Ovary (tissue), 9 donors: ENCODE measurements around the gene REPS2. TPM values are rescaled to one million over a fixed set of nuclear protein-coding genes. Genes with fewer than 3 reads are reported as not detected.
A peak's percentile ranks its signal among the peaks of the same experiment; 100 is the strongest.

Experiments used
- DNase-seq, 5 donors: peaks; one replicate each; pipeline ENCODE4 v3.0.0-alpha.2; 2019 to 2020
- H3K27ac ChIP-seq, 2 donors: fragments of 200-600 bp; one replicate each; pipeline versions ENCODE4 v1.5.1 to v1.8.0; 2019 to 2022
- H3K27me3 ChIP-seq: fragments of 200-600 bp; one replicate; pipeline ENCODE4 v1.8.0; 2022
- H3K36me3 ChIP-seq: fragments of 200-600 bp; sonication (generic); one replicate; pipeline ENCODE4 v1.5.1; 2019
- H3K4me1 ChIP-seq: one replicate; pipeline ENCODE4 v1.8.1; 2013; ENCODE audit warnings: mild to moderate bottlenecking, moderate library complexity; ENCODE audit not compliant: insufficient read depth
- H3K4me3 ChIP-seq: fragments of 200-600 bp; sonication (generic); one replicate; pipeline ENCODE4 v1.5.1; 2017
- H3K9me3 ChIP-seq, 2 donors: fragments of 200-600 bp in 1 of 2; sonication (generic) in 1 of 2; one replicate each; pipeline versions ENCODE4 v1.5.1 to v1.8.1; 2013 to 2019; ENCODE audit warnings: mild to moderate bottlenecking in 1 of 2, moderate library complexity in 1 of 2
- EP300 ChIP-seq: sonication (generic); formaldehyde crosslinking; IDR thresholded peaks from one replicate; pipeline ENCODE4 v1.6.1; 2017; ENCODE audit warnings: antibody characterized with exemption
- POLR2A ChIP-seq: fragments of 450-650 bp; IDR thresholded peaks from one replicate; pipeline ENCODE4 v1.6.1; 2017; ENCODE audit warnings: antibody characterized with exemption, mild to moderate bottlenecking, moderate library complexity
- WGBS, 3 donors: extraction: QIAGEN DNeasy Blood & Tissue Kit in 1 of 3; methylation state at CpG; one replicate each; pipeline versions ENCODE4 v1.1.5 to v1.1.7; 2013 to 2017; 5-methylcytosine and 5-hydroxymethylcytosine counted together
- intact Hi-C, 4 donors: fragments of 100-400 bp; cut with DNase I; formaldehyde crosslinking; loops; one replicate each; pipeline versions ENCODE4 v1.11.0 to v1.15.1; 2022 to 2023
- polyA plus RNA-seq, 2 donors: library from polyadenylated mRNA; stranded (reverse); fragments of 200-250 nt in 1 of 2; fragments of 350-450 nt in 1 of 2; fragmentation: Illumina TruSeq in 1 of 2; extraction: RNeasy Lipid Tissue Mini Kit (QIAGEN cat#74804) in 1 of 2; gene quantifications; one replicate each; pipeline ENCODE4 v1.2.3, GENCODE V29; 2013 to 2014
- total RNA-seq, 7 donors: library from RNA; depleted of rRNA in 2 of 7; stranded (reverse); fragments of >200 nt in 2 of 7; fragmentation: NEBNext Ultra II Directional in 3 of 7; extraction: Animal tissue kit (Norgen Biotek cat#: 25700) in 3 of 7; gene quantifications; one replicate each; pipeline versions ENCODE4 v1.1.0 to v1.2.4, GENCODE V29; 2016 to 2023
- TF ChIP-seq, protein P1 (sequence below), 3 donors: fragments of 450-650 bp in 2 of 3; fragments of 200-600 bp in 1 of 3; IDR thresholded peaks; one replicate each; pipeline versions ENCODE4 v1.5.1 to v1.8.0; 2016 to 2022; ENCODE audit warnings: antibody characterized with exemption in 3 of 3, mild to moderate bottlenecking in 1 of 3
- donor health status: DM: no; HTN: no; CAD: no; lungs with moderate emphysema.
- donor health status: DM: no; HTN: no; CAD: no.
- donor health status: Bipolar disorder and iron deficiency.
- donor health status: DM: yes; HTN: yes; CAD: no.
- donor health status: DM: no; HTN: no; CAD: no.
- donor health status: DM: yes; HTN: yes; CAD: no.

Gene REPS2
- total and polyA plus RNA-seq, 9 donors, result 2.1 to 25.8 (median 15.2) TPM

DNA sequence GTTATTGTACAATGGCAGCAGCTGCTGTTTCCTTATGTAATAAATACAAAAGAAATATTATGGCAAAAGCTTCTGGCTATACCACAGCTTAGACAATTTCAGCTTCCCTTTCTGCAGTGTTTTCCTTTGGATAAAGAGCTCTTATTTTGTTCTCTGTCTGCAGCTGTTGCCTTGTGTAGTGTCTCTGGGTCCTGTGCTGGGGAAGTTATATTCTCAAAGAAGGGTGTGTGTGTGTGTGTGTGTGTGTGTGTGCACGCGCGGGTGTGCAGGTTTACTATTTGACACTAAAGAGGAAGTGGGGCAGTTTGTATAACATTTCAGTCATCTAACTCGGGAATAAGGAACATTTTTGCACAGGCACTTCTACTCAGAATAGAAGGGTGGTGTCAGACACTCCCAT is 83.6 kb downstream of the REPS2 start:
- DNase-seq, result no peak
- peaks cover 2% of the 10 kb centered on the region for H3K4me1 ChIP-seq
- no peak overlapping the region for H3K4me3 ChIP-seq
- no peaks in the 10 kb centered on the region for H3K9me3 ChIP-seq
- no peaks in the 10 kb centered on the region for H3K27me3 ChIP-seq
- H3K36me3 ChIP-seq, result no peaks in the 10 kb centered on the region
- intact Hi-C loops, result no loop called here
- whole genome bisulfite sequencing, 3 donors, result 41 to 48% (median 44%) methylated on average over 4 of the region's 4 CpGs
- H3K27ac ChIP-seq, result no peak overlapping the region
- TF ChIP-seq POLR2A (no peak), EP300 (no peak)
- TF ChIP-seq, protein P1, sequence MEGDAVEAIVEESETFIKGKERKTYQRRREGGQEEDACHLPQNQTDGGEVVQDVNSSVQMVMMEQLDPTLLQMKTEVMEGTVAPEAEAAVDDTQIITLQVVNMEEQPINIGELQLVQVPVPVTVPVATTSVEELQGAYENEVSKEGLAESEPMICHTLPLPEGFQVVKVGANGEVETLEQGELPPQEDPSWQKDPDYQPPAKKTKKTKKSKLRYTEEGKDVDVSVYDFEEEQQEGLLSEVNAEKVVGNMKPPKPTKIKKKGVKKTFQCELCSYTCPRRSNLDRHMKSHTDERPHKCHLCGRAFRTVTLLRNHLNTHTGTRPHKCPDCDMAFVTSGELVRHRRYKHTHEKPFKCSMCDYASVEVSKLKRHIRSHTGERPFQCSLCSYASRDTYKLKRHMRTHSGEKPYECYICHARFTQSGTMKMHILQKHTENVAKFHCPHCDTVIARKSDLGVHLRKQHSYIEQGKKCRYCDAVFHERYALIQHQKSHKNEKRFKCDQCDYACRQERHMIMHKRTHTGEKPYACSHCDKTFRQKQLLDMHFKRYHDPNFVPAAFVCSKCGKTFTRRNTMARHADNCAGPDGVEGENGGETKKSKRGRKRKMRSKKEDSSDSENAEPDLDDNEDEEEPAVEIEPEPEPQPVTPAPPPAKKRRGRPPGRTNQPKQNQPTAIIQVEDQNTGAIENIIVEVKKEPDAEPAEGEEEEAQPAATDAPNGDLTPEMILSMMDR (IDR thresholded peaks at IDR 0.05), result no peak

DNA sequence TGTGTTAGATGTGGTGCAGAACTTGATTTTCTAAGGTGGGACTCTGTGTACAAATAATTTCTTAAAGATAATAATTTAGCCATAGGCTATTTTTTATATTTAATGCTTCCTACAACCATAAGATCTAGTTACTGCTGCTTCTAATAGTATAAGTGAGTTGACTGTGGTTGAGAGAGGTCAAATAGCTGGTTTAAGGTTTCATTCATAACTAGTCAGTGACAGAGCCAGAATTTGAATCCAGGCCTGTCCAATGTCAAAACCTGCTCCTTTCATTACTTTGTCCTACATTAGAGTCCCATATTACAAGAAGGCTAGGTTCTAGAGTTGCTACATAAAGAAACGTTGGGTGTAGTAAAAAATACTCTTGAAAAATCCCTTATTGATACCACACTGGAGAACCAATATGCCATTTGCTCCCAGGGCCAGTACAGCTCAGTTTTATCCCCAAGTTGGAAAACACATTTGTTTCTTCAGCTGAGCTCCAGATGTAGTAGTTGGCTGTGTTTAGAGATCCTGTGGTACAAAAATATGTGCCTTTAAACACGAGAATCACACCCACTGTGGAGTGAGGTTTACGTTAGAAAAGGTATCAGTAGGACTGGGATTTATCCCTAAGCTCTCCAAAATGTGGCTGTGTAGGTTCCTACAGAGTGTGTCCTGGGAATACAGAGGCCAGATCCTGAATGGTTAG is 84.3 kb downstream of the REPS2 start:
- H3K4me3 ChIP-seq, result no peak overlapping the region
- H3K9me3 ChIP-seq, result no peaks in the 10 kb centered on the region
- WGBS, 3 donors, result 18 to 21% (median 20%) methylated on average over 3 of the region's 3 CpGs
- intact Hi-C loops, result no loop called here
- no peak overlapping the region for H3K27ac ChIP-seq
- H3K27me3 ChIP-seq, result no peaks in the 10 kb centered on the region
- TF ChIP-seq EP300, result no peak
- no peak for TF ChIP-seq POLR2A
- TF ChIP-seq, protein P1 (IDR thresholded peaks at IDR 0.05), result no peak
- peaks cover 2% of the 10 kb centered on the region for H3K4me1 ChIP-seq
- no peak for DNase-seq
- no peaks in the 10 kb centered on the region for H3K36me3 ChIP-seq

DNA sequence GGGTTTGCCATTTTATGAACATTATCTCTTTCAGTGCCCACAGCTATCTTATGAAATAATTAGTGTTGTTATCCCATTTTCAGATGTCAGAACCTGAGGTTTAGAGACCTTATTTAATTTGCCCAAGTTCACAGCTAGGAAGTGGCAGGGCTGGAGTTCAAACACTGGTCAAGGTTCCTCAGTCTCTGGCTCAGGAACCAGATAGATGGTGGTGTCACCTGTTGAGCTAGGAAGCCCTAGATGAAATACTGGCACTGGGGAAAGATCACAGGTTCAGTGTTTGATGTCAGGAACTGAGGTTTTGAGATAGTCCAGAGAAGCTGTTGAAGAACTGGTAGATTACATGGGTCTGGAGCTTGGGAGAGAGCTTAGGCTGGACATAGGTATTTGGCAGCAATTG is 85.4 kb downstream of the REPS2 start:
- peaks cover 2% of the 10 kb centered on the region for H3K4me1 ChIP-seq
- TF ChIP-seq EP300, result no peak
- TF ChIP-seq POLR2A, result no peak
- TF ChIP-seq, protein P1 (IDR thresholded peaks at IDR 0.05), result no peak
- intact Hi-C loops, result no loop called here
- H3K27ac ChIP-seq, result no peak overlapping the region
- no peak for DNase-seq
- no peaks in the 10 kb centered on the region for H3K27me3 ChIP-seq
- H3K36me3 ChIP-seq, result no peaks in the 10 kb centered on the region
- H3K9me3 ChIP-seq, result no peaks in the 10 kb centered on the region
- H3K4me3 ChIP-seq, result no peak overlapping the region

DNA sequence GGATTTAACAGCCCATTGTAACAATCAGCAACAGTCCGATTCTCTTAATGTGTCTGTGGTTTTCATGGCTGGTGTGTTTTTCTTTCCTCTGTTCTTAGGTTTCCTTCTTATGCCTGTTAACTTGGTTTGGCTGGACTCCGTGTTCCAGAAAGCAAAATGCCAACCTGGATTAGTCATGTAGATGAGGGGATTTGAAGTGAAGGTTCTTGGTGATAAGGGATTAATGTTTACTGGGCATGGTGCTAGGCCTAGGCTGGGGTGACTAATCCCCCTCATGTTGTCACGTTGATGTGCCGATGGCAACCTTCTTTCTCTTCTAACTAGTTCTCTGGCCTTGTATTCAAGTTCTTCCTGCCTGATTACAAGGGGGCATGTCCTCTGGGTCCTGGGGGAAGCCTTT is 85.9 kb downstream of the REPS2 start:
- Histone ChIP-seq H3K4me1 (peaks cover 2% of the 10 kb centered on the region), H3K4me3 (no peak overlapping the region), H3K36me3 (no peaks in the 10 kb centered on the region), H3K9me3 (no peaks in the 10 kb centered on the region), H3K27ac (no peak overlapping the region), H3K27me3 (no peaks in the 10 kb centered on the region)
- intact Hi-C loops, result no loop called here
- peak in 2 of 5 donors; percentile 37 to 44 for DNase-seq
- TF ChIP-seq POLR2A, result no peak
- TF ChIP-seq, protein P1 (IDR thresholded peaks at IDR 0.05), result no peak
- 40 to 49% (median 41%) methylated on average over 4 of the region's 4 CpGs for WGBS, 3 donors
